WTC11 (cell line): Measurements from ENCODE around the gene GPC6.

Source experiments
- CTCF ChIP-seq: fragments of 200-600 bp; IDR thresholded peaks from 2 replicates; pipeline ENCODE4 v1.8.0; 2022; ENCODE audit warnings: antibody characterized with exemption
- NFE2L1 ChIP-seq: sonication (generic); formaldehyde crosslinking; IDR thresholded peaks from 2 replicates; pipeline ENCODE4 v1.8.1; 2023; ENCODE audit warnings: missing genetic modification reagents
- NR1H2 ChIP-seq: sonication (generic); formaldehyde crosslinking; IDR thresholded peaks from 2 replicates; pipeline ENCODE4 v1.9.0; 2021; ENCODE audit warnings: mild to moderate bottlenecking, moderate library complexity, missing genetic modification reagents
- TEAD1 ChIP-seq: sonication (generic); formaldehyde crosslinking; IDR thresholded peaks from 2 replicates; pipeline ENCODE4 v1.8.0; 2022; ENCODE audit warnings: mild to moderate bottlenecking, missing genetic modification reagents

- no peak for TF ChIP-seq NFE2L1 (CRISPR knock-in tag)
- TF ChIP-seq NR1H2 (CRISPR knock-in tag) = no peak
- no peak for TF ChIP-seq CTCF
- TF ChIP-seq TEAD1 (CRISPR knock-in tag) = no peak
These were observed 1109.3 kb downstream of the GPC6 start for GRCh38 chr13:94335761-94336526.
